ENCODE results near the gene INAFM2.

The INAFM2 gene

DNA sequence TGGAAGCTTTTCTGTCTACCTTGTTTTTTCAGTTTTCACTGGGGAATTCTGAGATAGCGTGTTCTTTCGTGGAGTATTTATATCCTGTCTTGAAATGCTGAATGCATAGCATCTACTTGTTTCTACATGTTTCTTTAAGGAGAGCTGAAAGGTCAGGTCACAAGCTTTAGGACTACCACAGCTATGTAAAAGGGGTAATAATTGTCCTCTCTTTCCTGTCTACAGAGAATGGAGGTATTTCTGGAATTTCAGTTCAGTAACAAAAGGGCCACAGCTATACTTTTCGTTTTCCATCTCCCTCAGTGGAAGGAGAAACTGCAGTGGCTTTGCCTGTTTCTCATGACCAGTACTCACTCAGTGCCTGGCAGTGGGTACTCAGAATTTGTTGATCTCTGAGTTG lies 4.7 kb downstream of the INAFM2 start:
- no peak for DNase-seq (ENCODE audit: low read depth in 3 of 3)

DNA sequence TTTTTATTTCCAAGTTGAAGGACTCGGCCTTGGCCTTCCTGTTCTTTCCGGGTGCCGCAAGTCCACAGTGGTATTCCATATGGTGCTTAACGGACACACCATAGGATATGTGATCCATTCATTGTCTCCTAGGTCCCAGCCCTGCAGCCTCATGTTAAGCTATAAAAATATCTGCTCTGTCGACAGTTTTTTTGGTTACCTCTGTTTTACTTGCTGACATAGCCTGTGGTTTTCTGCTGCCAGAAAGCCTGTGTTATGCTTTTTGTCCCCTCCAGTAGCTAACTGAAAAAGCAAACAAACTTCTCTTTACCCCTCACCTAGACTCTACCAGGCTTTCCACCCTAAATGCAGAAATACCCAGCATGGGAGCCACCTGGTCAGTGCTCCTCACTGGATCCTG lies 5.3 kb downstream of the INAFM2 start:
- DNase-seq (ENCODE audit: low read depth in 3 of 3): no peak

DNA sequence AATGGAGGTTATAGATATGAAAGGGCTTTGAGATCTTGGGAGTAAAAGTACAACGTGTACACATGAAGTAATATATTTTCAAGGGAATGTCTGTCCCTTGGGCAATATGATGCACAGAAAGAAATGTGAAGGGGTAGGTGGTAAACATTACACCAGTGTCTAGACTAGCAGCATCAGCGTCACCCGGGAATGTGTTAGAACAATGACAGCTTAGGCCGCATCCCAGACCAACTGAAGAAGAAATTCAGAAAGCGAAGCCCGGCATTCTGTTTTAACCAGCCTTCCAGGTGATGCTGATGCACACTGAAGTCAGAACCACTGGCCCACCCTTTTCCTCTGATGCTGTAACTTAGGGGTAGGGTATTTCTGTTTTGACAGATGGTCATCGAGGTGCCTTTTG lies 6.3 kb downstream of the INAFM2 start:
- no peak for DNase-seq (ENCODE audit: low read depth in 3 of 3)

DNA sequence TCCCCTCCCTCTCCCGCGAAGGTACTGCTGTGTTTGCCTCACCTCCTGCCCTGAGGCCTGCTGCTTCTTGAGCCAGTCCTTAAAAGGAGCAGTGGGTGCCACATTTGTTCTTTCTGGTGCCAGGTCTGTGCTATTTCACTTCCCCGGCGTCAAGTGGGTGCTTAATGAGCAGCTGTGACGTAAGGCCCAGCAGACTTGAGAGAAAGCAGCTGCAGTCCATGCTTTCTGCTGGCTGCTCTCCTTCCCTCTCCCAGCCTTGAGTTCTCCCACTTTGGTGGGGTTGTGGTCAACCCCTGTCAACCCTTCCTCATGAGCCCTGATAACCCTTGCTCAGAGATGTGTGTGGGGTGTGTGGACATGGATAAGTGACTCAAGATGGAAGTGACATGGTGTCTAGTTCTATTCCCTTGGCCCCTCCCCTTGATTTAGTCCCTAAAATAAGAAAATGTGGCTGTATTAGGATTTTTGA lies 6.9 kb downstream of the INAFM2 start:
- DNase-seq (ENCODE audit: low read depth in 3 of 3): no peak

- DNase-seq (ENCODE audit: low read depth in 3 of 3): no peak
Measured at GRCh38 chr15:40331026-40331425, 7.5 kb downstream of the INAFM2 start.

GRCh38 chr15:40331637-40332036 lies 8.1 kb downstream of the INAFM2 start:
- DNase-seq (ENCODE audit: low read depth in 3 of 3): no peak

- no peak for DNase-seq (ENCODE audit: low read depth in 3 of 3)
Measured at GRCh38 chr15:40332113-40332781, 8.8 kb downstream of the INAFM2 start.

- DNase-seq (ENCODE audit: low read depth in 3 of 3): no peak
Measured at GRCh38 chr15:40333922-40334492, 10.5 kb downstream of the INAFM2 start.

DNA sequence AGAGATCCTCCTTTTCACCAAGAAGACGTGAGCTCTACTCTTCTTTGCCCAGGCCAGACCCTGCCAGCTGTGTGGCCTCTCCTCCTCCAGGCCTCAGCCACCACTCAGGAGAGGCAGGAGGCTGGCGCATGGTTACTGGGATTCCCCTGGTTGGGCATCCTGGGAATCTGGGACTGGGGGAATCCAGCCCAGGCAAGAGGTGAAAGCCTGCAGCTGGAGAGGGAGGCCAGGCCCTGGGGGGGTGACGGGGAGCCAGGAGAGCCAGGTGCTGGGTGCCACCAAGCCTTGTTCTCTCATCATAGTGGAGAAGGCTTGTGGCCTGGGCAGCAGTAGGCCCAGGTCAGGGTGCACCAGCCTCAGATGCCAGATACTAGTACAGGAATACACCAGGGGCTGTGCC lies 11.0 kb downstream of the INAFM2 start:
- no peak for DNase-seq (ENCODE audit: low read depth in 3 of 3)

- DNase-seq (ENCODE audit: low read depth in 3 of 3): no peak
Measured at GRCh38 chr15:40334941-40335795, 11.7 kb downstream of the INAFM2 start.

GRCh38 chr15:40335938-40336743 lies 12.6 kb downstream of the INAFM2 start:
- DNase-seq (ENCODE audit: low read depth in 3 of 3): no peak

GRCh38 chr15:40336744-40337122 lies 13.2 kb downstream of the INAFM2 start:
- no peak for DNase-seq (ENCODE audit: low read depth in 3 of 3)

DNA sequence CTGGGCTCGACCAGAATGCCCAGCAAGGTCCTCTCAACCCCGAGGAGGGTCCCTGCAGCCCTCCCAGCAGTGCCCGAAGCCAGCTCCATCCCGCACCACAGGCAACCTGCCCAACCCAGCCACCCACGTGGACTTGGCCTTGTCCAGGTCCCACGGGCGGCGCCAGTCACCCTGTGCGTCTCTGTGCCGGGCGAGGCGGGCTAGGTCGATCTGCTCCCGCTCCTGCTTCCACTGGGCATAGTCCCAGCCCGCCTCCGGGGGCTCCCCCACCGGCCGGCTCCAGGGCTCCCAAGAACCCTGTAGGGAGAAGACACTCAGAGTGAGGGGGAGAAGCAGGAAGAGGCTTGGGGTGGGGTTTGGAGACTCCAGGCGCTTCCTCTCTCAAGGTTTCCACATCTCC lies 14.1 kb downstream of the INAFM2 start:
- DNase-seq (ENCODE audit: low read depth in 3 of 3): no peak

DNA sequence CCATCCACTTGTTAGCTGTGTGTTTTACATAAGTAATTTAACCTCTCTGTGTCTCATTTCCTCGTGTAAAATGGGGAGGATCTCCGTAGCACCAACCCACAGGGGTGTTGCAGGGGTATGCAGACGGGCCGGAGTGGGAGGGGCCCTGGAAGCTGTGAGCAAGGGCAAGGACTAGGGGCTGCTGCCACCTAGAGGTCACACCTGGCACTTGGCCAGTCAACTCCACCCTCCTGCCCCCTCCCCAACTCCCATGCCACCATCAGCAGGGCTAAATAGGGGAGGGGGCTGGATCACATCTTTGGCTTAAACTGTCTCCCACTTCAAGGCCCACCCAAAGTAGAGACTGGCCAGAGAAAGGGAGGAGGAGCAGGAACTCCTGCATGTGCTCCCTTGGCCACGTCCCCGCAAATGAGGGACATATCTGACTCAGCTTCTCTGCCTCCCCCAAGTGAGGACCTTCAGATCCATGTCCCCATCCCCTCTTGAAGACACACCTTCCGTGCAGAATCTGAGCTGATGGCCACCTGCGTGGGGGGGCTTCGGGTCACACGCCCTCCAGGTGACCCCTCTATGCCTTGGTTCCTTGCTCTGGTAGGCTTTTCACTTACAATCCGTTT lies 14.7 kb downstream of the INAFM2 start:
- DNase-seq (ENCODE audit: low read depth in 3 of 3): peak; percentile 60 to 79 (median 67)

- no peak for DNase-seq (ENCODE audit: low read depth in 3 of 3)
Measured at GRCh38 chr15:40338921-40339620, 15.6 kb downstream of the INAFM2 start.

GRCh38 chr15:40339621-40339945 lies 16.1 kb downstream of the INAFM2 start:
- no peak for DNase-seq (ENCODE audit: low read depth in 3 of 3)

DNA sequence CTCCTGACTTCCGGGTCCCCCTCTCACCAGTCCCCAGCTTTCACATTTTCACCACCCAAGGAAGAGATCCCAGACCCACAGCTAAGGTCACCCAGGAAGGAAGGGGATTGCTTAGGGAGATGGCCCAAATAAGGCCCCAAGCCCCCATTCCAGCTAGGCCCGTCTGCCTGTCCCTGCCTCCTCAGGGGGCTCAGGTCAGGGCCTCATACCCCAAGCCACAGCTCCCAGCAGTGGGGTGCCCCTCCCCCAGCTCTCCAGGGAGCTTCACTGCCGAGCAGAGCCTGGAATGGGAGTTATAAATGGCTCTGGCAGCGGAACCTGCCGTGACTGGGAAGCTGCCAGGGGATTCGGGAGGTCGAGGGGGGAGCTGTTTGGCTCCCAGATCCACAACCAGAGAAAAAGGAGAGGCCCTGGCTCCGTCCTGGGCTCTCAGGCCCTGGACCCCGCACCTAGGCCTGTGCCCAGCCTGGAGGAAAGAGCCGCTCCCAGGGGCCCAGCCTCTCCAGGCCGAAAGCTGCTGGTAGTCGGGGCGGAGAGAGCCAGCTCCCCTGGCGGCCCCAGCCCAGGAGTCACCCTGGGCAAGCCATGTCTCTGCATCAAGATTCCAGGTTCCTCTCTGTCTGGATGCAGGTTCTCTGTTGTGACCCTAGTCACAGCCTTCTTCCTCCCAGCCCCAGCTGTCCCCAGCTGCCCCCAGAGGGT lies 16.7 kb downstream of the INAFM2 start:
- DNase-seq (ENCODE audit: low read depth in 3 of 3): no peak

GRCh38 chr15:40340740-40341400 lies 17.4 kb downstream of the INAFM2 start, which contains the start of gene CCDC9B:
CCDC9B (minus strand) TSS chr15:40340939; CDS start chr15:40340819, 120 bp downstream.
- DNase-seq (ENCODE audit: low read depth in 3 of 3): no peak

GRCh38 chr15:40342416-40343320 lies 19.2 kb downstream of the INAFM2 start:
- no peak for DNase-seq (ENCODE audit: low read depth in 3 of 3)

All from stimulated activated CD4-positive, alpha-beta T cell treated with anti-CD3 and anti-CD28 coated beads, TNF-alpha, amount 100 ng/mL, for 48 hours (primary cell).